NCI-H345 treated with DMSO at 0.1 percent for 48 hours (cell line): ENCODE measurements around the gene ZC3H7B.

ENCODE experiments used
- DNase-seq: peaks from one replicate; lab custom pipeline; 2025; ENCODE audit not compliant: unreplicated experiment; lab: John Stamatoyannopoulos, UW

The ZC3H7B gene

GRCh38 chr22:41352058-41352457 lies 50.7 kb downstream of the ZC3H7B start:
- DNase-seq, result no peak

GRCh38 chr22:41353862-41354575 lies 52.7 kb downstream of the ZC3H7B start:
- DNase-seq, result no peak

GRCh38 chr22:41354979-41355378 lies 53.7 kb downstream of the ZC3H7B start:
- no peak for DNase-seq

- no peak for DNase-seq
Observed at GRCh38 chr22:41355895-41356294, 54.6 kb downstream of the ZC3H7B start.

- DNase-seq, result no peak
Observed at GRCh38 chr22:41356430-41357028, 55.2 kb downstream of the ZC3H7B start.

- DNase-seq, result no peak
Observed at GRCh38 chr22:41357191-41357590, 55.9 kb downstream of the ZC3H7B start.

GRCh38 chr22:41358927-41359326 lies 57.6 kb downstream of the ZC3H7B start:
- DNase-seq, result no peak

- DNase-seq, result no peak
Observed at GRCh38 chr22:41359376-41359775, 58.1 kb downstream of the ZC3H7B start.

- no peak for DNase-seq
Observed at GRCh38 chr22:41360126-41360525, 58.8 kb downstream of the ZC3H7B start.

- DNase-seq, result no peak
Observed at GRCh38 chr22:41361716-41362310, 60.5 kb downstream of the ZC3H7B start.

- no peak for DNase-seq
Observed at GRCh38 chr22:41362615-41363014, 61.3 kb downstream of the ZC3H7B start.

GRCh38 chr22:41364233-41364632 lies 62.9 kb downstream of the ZC3H7B start:
- no peak for DNase-seq

- no peak for DNase-seq
Observed at GRCh38 chr22:41364955-41365354, 63.6 kb downstream of the ZC3H7B start.

- DNase-seq, result no peak
Observed at GRCh38 chr22:41365425-41365824, 64.1 kb downstream of the ZC3H7B start.

- DNase-seq, result no peak
Observed at GRCh38 chr22:41366323-41367029, 65.2 kb downstream of the ZC3H7B start.

GRCh38 chr22:41367039-41367679 lies 65.8 kb downstream of the ZC3H7B start:
- DNase-seq, result peak; percentile 86

GRCh38 chr22:41367680-41368542 lies 66.6 kb downstream of the ZC3H7B start:
- DNase-seq, result no peak

GRCh38 chr22:41368543-41369423 lies 67.5 kb downstream of the ZC3H7B start:
- DNase-seq, result no peak

GRCh38 chr22:41369424-41369745 lies 68.1 kb downstream of the ZC3H7B start:
- DNase-seq, result peak; percentile 18

GRCh38 chr22:41369837-41370236 lies 68.5 kb downstream of the ZC3H7B start:
- DNase-seq, result no peak
